Prostate gland (tissue), 2 donors: ENCODE data around the gene BAG5.

Experiments used
- POLR2A ChIP-seq: fragments of 450-650 bp; IDR thresholded peaks from one replicate; pipeline ENCODE4 v1.6.1; 2016; ENCODE audit warnings: antibody characterized with exemption, mild to moderate bottlenecking
- POLR2AphosphoS5 ChIP-seq: sonication (generic); formaldehyde crosslinking; IDR thresholded peaks from one replicate; pipeline ENCODE4 v1.6.1; 2017; ENCODE audit warnings: antibody characterized with exemption
- TF ChIP-seq, protein P1 (sequence below), 4 experiments: fragments of 200-600 bp in 2 of 4; fragments of 450-650 bp in 2 of 4; sonication (generic) in 2 of 4; IDR thresholded peaks; 1 replicate in 3 of 4; 2 replicates in 1 of 4; pipeline ENCODE4 v1.5.1; 2016 to 2019; ENCODE audit warnings: antibody characterized with exemption in 4 of 4, mild to moderate bottlenecking in 2 of 4, moderate library complexity in 2 of 4

DNA sequence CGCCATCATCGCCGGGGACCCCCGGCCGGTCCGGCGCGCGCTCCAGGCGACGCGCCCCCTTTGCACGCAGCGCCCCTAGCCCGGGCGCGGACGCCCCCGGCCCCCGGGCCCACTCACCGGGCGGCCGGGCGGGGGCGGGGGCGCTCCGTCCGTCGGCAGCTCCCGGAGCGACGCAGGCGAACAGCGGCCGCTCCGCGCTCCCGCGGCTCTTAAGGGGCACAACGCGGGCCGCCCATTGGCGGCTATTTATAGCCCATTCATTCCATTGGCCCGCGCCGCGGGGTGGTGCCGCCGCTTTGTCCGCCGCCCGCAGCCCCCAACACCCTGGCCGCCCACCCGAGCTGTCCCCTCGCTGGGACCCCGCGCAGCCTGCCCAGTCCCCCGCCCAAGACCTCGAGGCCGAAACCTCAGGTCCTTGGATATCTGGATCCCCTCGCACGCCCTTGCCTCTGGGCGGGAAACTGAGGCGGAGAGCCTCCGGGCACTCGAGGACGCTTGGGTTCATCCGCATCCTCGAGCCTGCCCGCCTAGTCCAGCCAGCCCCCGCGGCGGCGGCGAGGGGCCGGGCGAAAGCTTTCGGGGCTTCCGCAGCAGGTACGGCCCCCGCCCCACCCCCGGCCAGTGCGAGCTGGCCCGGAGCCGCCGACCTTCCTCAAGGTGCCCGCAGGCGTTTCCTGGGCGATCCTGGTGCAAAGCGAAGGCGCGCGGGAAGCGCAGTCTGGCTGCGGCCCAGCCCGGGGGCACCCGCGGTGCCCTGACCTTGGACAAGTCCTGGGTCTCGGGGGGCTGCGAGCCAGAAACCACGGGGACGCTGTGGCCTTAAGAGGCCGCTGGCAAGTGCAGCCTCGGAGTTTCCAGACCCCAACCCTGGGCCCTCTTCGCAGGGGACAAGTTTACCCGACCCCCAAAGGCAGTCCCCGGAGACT is 39.5 kb downstream of the BAG5 start, which contains the start of gene CKB:
- TF ChIP-seq, protein P1, sequence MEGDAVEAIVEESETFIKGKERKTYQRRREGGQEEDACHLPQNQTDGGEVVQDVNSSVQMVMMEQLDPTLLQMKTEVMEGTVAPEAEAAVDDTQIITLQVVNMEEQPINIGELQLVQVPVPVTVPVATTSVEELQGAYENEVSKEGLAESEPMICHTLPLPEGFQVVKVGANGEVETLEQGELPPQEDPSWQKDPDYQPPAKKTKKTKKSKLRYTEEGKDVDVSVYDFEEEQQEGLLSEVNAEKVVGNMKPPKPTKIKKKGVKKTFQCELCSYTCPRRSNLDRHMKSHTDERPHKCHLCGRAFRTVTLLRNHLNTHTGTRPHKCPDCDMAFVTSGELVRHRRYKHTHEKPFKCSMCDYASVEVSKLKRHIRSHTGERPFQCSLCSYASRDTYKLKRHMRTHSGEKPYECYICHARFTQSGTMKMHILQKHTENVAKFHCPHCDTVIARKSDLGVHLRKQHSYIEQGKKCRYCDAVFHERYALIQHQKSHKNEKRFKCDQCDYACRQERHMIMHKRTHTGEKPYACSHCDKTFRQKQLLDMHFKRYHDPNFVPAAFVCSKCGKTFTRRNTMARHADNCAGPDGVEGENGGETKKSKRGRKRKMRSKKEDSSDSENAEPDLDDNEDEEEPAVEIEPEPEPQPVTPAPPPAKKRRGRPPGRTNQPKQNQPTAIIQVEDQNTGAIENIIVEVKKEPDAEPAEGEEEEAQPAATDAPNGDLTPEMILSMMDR (IDR thresholded peaks at IDR 0.05): no peak
- TF ChIP-seq POLR2AphosphoS5: peak; percentile 58
- peak; percentile 67 for TF ChIP-seq POLR2A
